IMR-90 (cell line): Measurements from ENCODE around the gene RAD18. TPM values are rescaled to one million over a fixed set of nuclear protein-coding genes. Genes with fewer than 3 reads are reported as not detected.
A peak's percentile ranks its signal among the peaks of the same experiment; 100 is the strongest.

Experiments
- ATAC-seq: fragments of 200-7000 bp; cut with Tn5 transposase; 2 replicates; pipeline ENCODE4 v1.9.1; 2020; ENCODE audit warnings: low read depth, mild to moderate bottlenecking, moderate library complexity
- BruUV-seq: library from RNA; stranded (reverse); fragments of 400-500 nt; replicated peaks from 2 replicates; lab custom pipeline; 2021; lab: Mats Ljungman, UMichigan
- CTCF ChIA-PET: fragments of 300-600 bp; formaldehyde crosslinking; extraction: SDS; loops from one replicate; lab custom pipeline; 2021; ENCODE audit warnings: antibody characterized with exemption; lab: Yijun Ruan, JAX
- POLR2A ChIA-PET: fragments of 300-600 bp; sonication (Branson Sonifier 250); formaldehyde crosslinking; loops from one replicate; lab custom pipeline; 2022; ENCODE audit warnings: antibody characterized with exemption; ENCODE audit not compliant: unreplicated experiment; lab: Charles Lee
- DNase-seq: peaks from one replicate; pipeline ENCODE4 v3.0.0; 2013
- H2AFZ ChIP-seq: replicated peaks from 2 replicates; pipeline ENCODE3; 2013; ENCODE audit warnings: low read length, mild to moderate bottlenecking; ENCODE audit not compliant: poor library complexity
- H2AK5ac ChIP-seq: 2 replicates; pipeline ENCODE4 v1.6.1; 2013; ENCODE audit warnings: low read depth, low read length, inconsistent platforms
- H2AK9ac ChIP-seq: replicated peaks from 2 replicates; pipeline ENCODE3; 2013; ENCODE audit warnings: mild to moderate bottlenecking, low read depth, low read length, moderate library complexity; ENCODE audit not compliant: poor library complexity
- H2BK120ac ChIP-seq: 2 replicates; pipeline ENCODE4 v1.6.1; 2013; ENCODE audit warnings: low read depth, low read length, inconsistent platforms
- H2BK15ac ChIP-seq: 3 replicates; pipeline ENCODE4 v1.6.1; 2013; ENCODE audit warnings: low read depth, low read length, inconsistent platforms
- H2BK20ac ChIP-seq: 2 replicates; pipeline ENCODE4 v1.6.1; 2013; ENCODE audit warnings: low read depth, mild to moderate bottlenecking, inconsistent platforms, low read length, moderate library complexity
- H2BK5ac ChIP-seq: 2 replicates; pipeline ENCODE4 v1.6.1; 2013; ENCODE audit warnings: mild to moderate bottlenecking, low read depth, low read length, inconsistent platforms; ENCODE audit not compliant: poor library complexity, severe bottlenecking
- H3K14ac ChIP-seq: replicated peaks from 2 replicates; pipeline ENCODE4 v1.6.1; 2013; ENCODE audit warnings: low read depth, low read length, inconsistent platforms
- H3K18ac ChIP-seq: 2 replicates; pipeline ENCODE4 v1.6.1; 2013; ENCODE audit warnings: low read depth, low read length, control low read depth
- H3K23ac ChIP-seq: 2 replicates; pipeline ENCODE4 v1.6.1; 2013; ENCODE audit warnings: low read depth, low read length, inconsistent platforms
- H3K27ac ChIP-seq: 2 replicates; pipeline ENCODE4 v1.5.1; 2013; ENCODE audit warnings: mild to moderate bottlenecking, control low read depth, low read length; ENCODE audit not compliant: insufficient read depth
- H3K27me3 ChIP-seq: 2 replicates; pipeline ENCODE4 v1.6.1; 2013; ENCODE audit warnings: low read length; ENCODE audit not compliant: control insufficient read depth, insufficient read depth
- H3K36me3 ChIP-seq: 2 replicates; pipeline ENCODE4 v1.6.1; 2013; ENCODE audit warnings: low read length, mixed read lengths; ENCODE audit not compliant: control insufficient read depth, insufficient read depth
- H3K4ac ChIP-seq: 2 replicates; pipeline ENCODE4 v1.6.1; 2013; ENCODE audit warnings: low read depth, low read length, inconsistent platforms
- H3K4me1 ChIP-seq: 2 replicates; pipeline ENCODE4 v1.6.1; 2013; ENCODE audit warnings: low read length, mixed read lengths; ENCODE audit not compliant: control insufficient read depth, insufficient read depth
- H3K4me2 ChIP-seq: 2 replicates; pipeline ENCODE4 v1.6.1; 2013; ENCODE audit warnings: low read depth, mild to moderate bottlenecking, control low read depth, low read length, moderate library complexity
- H3K4me3 ChIP-seq: 2 replicates; pipeline ENCODE4 v1.5.1; 2013; ENCODE audit warnings: low read depth, mild to moderate bottlenecking, control low read depth, low read length, moderate library complexity; ENCODE audit not compliant: insufficient read depth
- H3K56ac ChIP-seq: 2 replicates; pipeline ENCODE4 v1.6.1; 2013; ENCODE audit warnings: low read length, inconsistent platforms; ENCODE audit not compliant: insufficient read depth; ENCODE audit errors: extremely low read depth
- H3K79me1 ChIP-seq, 2 experiments: 2 replicates each; pipeline ENCODE4 v1.6.1; 2013; ENCODE audit warnings: low read length in 2 of 2, inconsistent platforms in 1 of 2, low read depth in 1 of 2
- H3K9ac ChIP-seq: 2 replicates; pipeline ENCODE4 v1.6.1; 2013; ENCODE audit warnings: low read depth, low read length, control low read depth
- H3K9me1 ChIP-seq: 2 replicates; pipeline ENCODE4 v1.6.1; 2013; ENCODE audit warnings: low read length, inconsistent platforms; ENCODE audit not compliant: insufficient read depth
- H3K9me3 ChIP-seq: 2 replicates; pipeline ENCODE4 v1.6.1; 2013; ENCODE audit warnings: low read length; ENCODE audit not compliant: control insufficient read depth, insufficient read depth
- H4K20me1 ChIP-seq: 2 replicates; pipeline ENCODE4 v1.6.1; 2013; ENCODE audit warnings: low read length, inconsistent platforms; ENCODE audit not compliant: insufficient read depth
- H4K5ac ChIP-seq: 2 replicates; pipeline ENCODE4 v1.6.1; 2013; ENCODE audit warnings: mild to moderate bottlenecking, low read depth, low read length, control low read depth
- H4K8ac ChIP-seq, 2 experiments: 2 replicates each; pipeline ENCODE4 v1.6.1; 2013; ENCODE audit warnings: low read depth in 2 of 2, low read length in 2 of 2, control low read depth in 1 of 2, inconsistent platforms in 1 of 2
- H4K91ac ChIP-seq: 2 replicates; pipeline ENCODE4 v1.6.1; 2013; ENCODE audit warnings: low read depth, low read length, inconsistent platforms; ENCODE audit not compliant: insufficient read depth
- BHLHE40 ChIP-seq: fragments of 150-350 bp; IDR thresholded peaks from 2 replicates; pipeline ENCODE4 v1.6.1; 2016; ENCODE audit warnings: mild to moderate bottlenecking, low read depth, low read length
- CEBPB ChIP-seq: IDR thresholded peaks from 2 replicates; pipeline ENCODE4 v1.6.1; 2012; ENCODE audit warnings: low read depth, low read length, improper control_type of control experiment
- CHD1 ChIP-seq: IDR thresholded peaks from 2 replicates; pipeline ENCODE4 v1.6.1; 2012; ENCODE audit warnings: low read depth, low read length, improper control_type of control experiment
- ELK1 ChIP-seq: fragments of 150-350 bp; IDR thresholded peaks from 2 replicates; pipeline ENCODE4 v1.6.1; 2016; ENCODE audit warnings: low read depth, mild to moderate bottlenecking, low read length, moderate library complexity, borderline replicate concordance
- FOS ChIP-seq: fragments of 150-350 bp; IDR thresholded peaks from 2 replicates; pipeline ENCODE4 v1.6.1; 2016; ENCODE audit warnings: low read depth, low read length
- MAFK ChIP-seq: IDR thresholded peaks from 2 replicates; pipeline ENCODE4 v1.6.1; 2012; ENCODE audit warnings: low read depth, low read length, improper control_type of control experiment
- MAZ ChIP-seq: IDR thresholded peaks from 2 replicates; pipeline ENCODE4 v1.6.1; 2012; ENCODE audit warnings: low read depth, mild to moderate bottlenecking, low read length, improper control_type of control experiment, moderate library complexity, borderline replicate concordance
- MXI1 ChIP-seq: IDR thresholded peaks from 2 replicates; pipeline ENCODE4 v1.6.1; 2012; ENCODE audit warnings: low read depth, mild to moderate bottlenecking, low read length, moderate library complexity, borderline replicate concordance
- NFE2L2 ChIP-seq: fragments of 150-350 bp; IDR thresholded peaks from 2 replicates; pipeline ENCODE4 v1.6.1; 2016; ENCODE audit warnings: low read depth, mild to moderate bottlenecking, low read length
- POLR2A ChIP-seq: IDR thresholded peaks from 2 replicates; pipeline ENCODE4 v1.6.1; 2012; ENCODE audit warnings: mild to moderate bottlenecking, low read depth, low read length
- RAD21 ChIP-seq: IDR thresholded peaks from 2 replicates; pipeline ENCODE4 v1.6.1; 2012; ENCODE audit warnings: low read length, improper control_type of control experiment
- RCOR1 ChIP-seq: IDR thresholded peaks from 2 replicates; pipeline ENCODE4 v1.6.1; 2012; ENCODE audit warnings: mild to moderate bottlenecking, low read length, improper control_type of control experiment; ENCODE audit not compliant: insufficient replicate concordance
- RFX5 ChIP-seq: IDR thresholded peaks from 2 replicates; pipeline ENCODE4 v1.8.0; 2012; ENCODE audit warnings: low read depth, mild to moderate bottlenecking, low read length, moderate library complexity
- SMC3 ChIP-seq: fragments of 150-350 bp; IDR thresholded peaks from 2 replicates; pipeline ENCODE4 v1.6.1; 2016; ENCODE audit warnings: low read depth, mild to moderate bottlenecking, antibody characterized with exemption, low read length, moderate library complexity
- USF2 ChIP-seq: fragments of 150-350 bp; IDR thresholded peaks from 2 replicates; pipeline ENCODE4 v1.6.1; 2017; ENCODE audit warnings: mild to moderate bottlenecking, antibody characterized with exemption, low read length, low read depth
- WGBS, 2 experiments: methylation state at CpG; one replicate each; pipeline versions ENCODE4 v1.1.5 to v1.1.7; 2013; ENCODE audit warnings: missing lambda C conversion rate in 2 of 2; ENCODE audit not compliant: insufficient read length in 1 of 2; ENCODE audit errors: extremely low coverage in 2 of 2; 5-methylcytosine and 5-hydroxymethylcytosine counted together
- dilution Hi-C: fragments of 300-500 bp; cut with HindIII; formaldehyde crosslinking; loops from one replicate; pipeline ENCODE4 v1.14.3; 2018; ENCODE audit warnings: low sequenced_read_pairs; ENCODE audit not compliant: unreplicated experiment
- in situ Hi-C: fragments of 300-500 bp; cut with MboI; formaldehyde crosslinking; loops from 3 replicates; pipeline ENCODE4 v1.14.3; 2019; ENCODE audit warnings: low sequenced_read_pairs, inconsistent platforms, mixed read lengths
- intact Hi-C: fragments of 100-400 bp; cut with micrococcal nuclease; formaldehyde crosslinking; loops from 2 replicates; pipeline ENCODE4 v1.10.0; 2022
- polyA plus RNA-seq, 3 experiments: library from polyadenylated mRNA; depleted of rRNA; stranded (reverse); fragments of >200 nt; gene quantifications; 2 replicates each; pipeline ENCODE4 v1.2.3, GENCODE V29; 2012; ENCODE audit warnings: low replicate concordance in 1 of 3
- total RNA-seq: library from RNA; depleted of rRNA; stranded (reverse); fragments of >200 nt; gene quantifications from 2 replicates; pipeline ENCODE4 v1.2.3, GENCODE V29; 2012

RAD18 gene
- total and polyA plus RNA-seq, 2 of the 4 experiments (the other 2 are of a cell fraction): 8.2 to 17.2 TPM

- Histone ChIP-seq H3K4me2 (peak overlapping the region; percentile 84), H3K9me1 (peaks cover 7% of the 10 kb centered on the region), H3K36me3 (no peaks in the 10 kb centered on the region; the same call in 1 of the 2 replicates), H3K4ac (peak overlapping the region; percentile 92), H2BK120ac (peak overlapping the region; percentile 95), H3K56ac (peak overlapping the region; percentile 97), H3K4me3 (no peak overlapping the region), H2BK5ac (peak overlapping the region; percentile 96), H4K5ac (peak overlapping the region; percentile 100), H2AK9ac (peak overlapping the region; percentile 53), H3K9ac (peak overlapping the region; percentile 47), H4K20me1 (no peaks in the 10 kb centered on the region), H2AK5ac (peak overlapping the region; percentile 92), H2BK15ac (peak overlapping the region; percentile 61; the same call in 2 of the 3 replicates), H4K91ac (peak overlapping the region; percentile 99), H3K18ac (peak overlapping the region; percentile 100), H3K79me1 (peaks cover 7 to 26% of the 10 kb centered on the region in 2 experiments; a peak in 3 of 4 replicates), H3K4me1 (peaks cover 33% of the 10 kb centered on the region), H3K14ac (peak overlapping the region; percentile 66), H4K8ac (peak overlapping the region; percentile 87 to 91), H3K9me3 (peaks cover 2% of the 10 kb centered on the region; the same call in 1 of the 2 replicates), H3K23ac (peak overlapping the region; percentile 98), H3K27me3 (no peaks in the 10 kb centered on the region), H2AFZ (peak overlapping the region; percentile 1), H2BK20ac (peak overlapping the region; percentile 99), H3K27ac (peak overlapping the region; percentile 92)
- POLR2A ChIA-PET: interaction anchor here (0.8 to 1.0 kb wide), 4 partner anchors 15 to 147 kb away, joined by 3 to 5 read pairs (median 3); no protein-coding TSS in a partner anchor
- ATAC-seq (peak; percentile 22), DNase-seq (no peak)
- intact Hi-C loops (loop anchor here (1.0 to 5.0 kb wide), 4 partner anchors 19 to 118 kb away; partner anchors contain the start of genes OXTR and RAD18), in situ Hi-C loops (no loop called here), dilution Hi-C loops (no loop called here)
- CTCF ChIA-PET: interaction anchor here (1.2 to 3.1 kb wide), 3 partner anchors 31 to 118 kb away, joined by 3 to 16 read pairs (median 4); partner anchors contain the start of gene OXTR
- WGBS, 2 experiments: no CpG with 5 or more reads among the region's 7 CpGs
- TSS peak; percentile 69 for BruUV-seq
- TF ChIP-seq BHLHE40 (no peak), SMC3 (no peak), NFE2L2 (no peak), RFX5 (no peak), RAD21 (no peak), MXI1 (no peak), CEBPB (no peak), ELK1 (no peak), FOS (no peak), USF2 (no peak), MAFK (no peak), MAZ (no peak), POLR2A (no peak), CHD1 (no peak), RCOR1 (no peak)
Measured at GRCh38 chr3:8887435-8888300, 75.6 kb downstream of the RAD18 start.
